Prostate gland (tissue), 2 donors: ENCODE data around the gene STX16. TPM values are rescaled to one million over a fixed set of nuclear protein-coding genes. Genes with fewer than 3 reads are reported as not detected.

Experiments
- DNase-seq: peaks from one replicate; pipeline ENCODE4 v3.0.0-alpha.2; 2019; ENCODE audit warnings: low spot score
- H3K27ac ChIP-seq, 2 donors: fragments of 200-600 bp; sonication (generic); 2 replicates each; pipeline ENCODE4 v1.5.1; 2017 to 2019
- H3K27me3 ChIP-seq: fragments of 200-600 bp; sonication (generic); replicated peaks from 2 replicates; pipeline ENCODE4 v1.5.1; 2019; ENCODE audit not compliant: insufficient read depth
- H3K36me3 ChIP-seq, 2 donors: fragments of 200-600 bp; sonication (generic); 1 replicate in 1 of 2; 2 replicates in 1 of 2; pipeline versions ENCODE4 v1.5.1 to v1.8.1; 2017 to 2019
- H3K4me1 ChIP-seq: fragments of 200-600 bp; sonication (generic); replicated peaks from 2 replicates; pipeline ENCODE4 v1.5.1; 2019
- H3K4me3 ChIP-seq, 2 donors: fragments of 200-600 bp; sonication (generic); 2 replicates each; pipeline ENCODE4 v1.5.1; 2017 to 2019
- H3K9me3 ChIP-seq: fragments of 200-600 bp; sonication (generic); 2 replicates; pipeline ENCODE4 v1.5.1; 2017
- POLR2A ChIP-seq: fragments of 450-650 bp; IDR thresholded peaks from one replicate; pipeline ENCODE4 v1.6.1; 2016; ENCODE audit warnings: antibody characterized with exemption, mild to moderate bottlenecking
- POLR2AphosphoS5 ChIP-seq: sonication (generic); formaldehyde crosslinking; IDR thresholded peaks from one replicate; pipeline ENCODE4 v1.6.1; 2017; ENCODE audit warnings: antibody characterized with exemption
- WGBS: methylation state at CpG from one replicate; pipeline ENCODE4 v1.1.5; 2018; 5-methylcytosine and 5-hydroxymethylcytosine counted together
- intact Hi-C: fragments of 100-400 bp; cut with DNase I; formaldehyde crosslinking; loops from one replicate; pipeline ENCODE4 v1.14.2; 2022
- total RNA-seq, 2 donors: library from RNA; depleted of rRNA; stranded (reverse); fragments of >200 nt; gene quantifications; one replicate each; pipeline ENCODE4 v1.1.0, GENCODE V29; 2016
- TF ChIP-seq, protein P1 (sequence below), 4 experiments: fragments of 200-600 bp in 2 of 4; fragments of 450-650 bp in 2 of 4; sonication (generic) in 2 of 4; IDR thresholded peaks; 1 replicate in 3 of 4; 2 replicates in 1 of 4; pipeline ENCODE4 v1.5.1; 2016 to 2019; ENCODE audit warnings: antibody characterized with exemption in 4 of 4, mild to moderate bottlenecking in 2 of 4, moderate library complexity in 2 of 4

STX16 gene
- total RNA-seq, 2 donors from 2014 or later = 34.3 to 115 TPM

DNA sequence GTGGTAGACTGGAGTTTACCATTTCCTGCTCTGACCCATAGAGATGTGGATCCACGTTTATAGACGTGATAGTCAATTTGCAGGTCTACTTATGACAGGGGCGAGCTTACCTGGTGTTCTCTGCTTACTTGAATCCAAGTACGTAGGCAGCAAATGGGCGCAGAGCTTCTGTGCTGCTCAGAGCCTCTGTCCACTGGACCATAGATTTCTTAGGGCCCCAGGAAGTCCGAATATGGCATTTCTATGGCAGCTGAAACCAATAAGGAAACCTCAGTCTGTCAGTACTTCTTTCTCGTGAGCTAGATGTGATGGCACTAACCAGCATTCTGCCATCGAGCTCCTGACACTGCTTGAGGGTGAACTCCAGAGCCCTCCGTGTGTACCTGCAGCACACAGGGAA, 22.0 kb downstream of the STX16 start:
- DNase-seq = no peak
- Histone ChIP-seq H3K27me3 (no peaks in the 10 kb centered on the region), H3K4me1 (no peaks in the 10 kb centered on the region), H3K27ac (no peak overlapping the region), H3K9me3 (no peaks in the 10 kb centered on the region), H3K4me3 (no peak overlapping the region), H3K36me3 (peaks cover 3 to 11% of the 10 kb centered on the region in 2 donors)
- TF ChIP-seq, protein P1, sequence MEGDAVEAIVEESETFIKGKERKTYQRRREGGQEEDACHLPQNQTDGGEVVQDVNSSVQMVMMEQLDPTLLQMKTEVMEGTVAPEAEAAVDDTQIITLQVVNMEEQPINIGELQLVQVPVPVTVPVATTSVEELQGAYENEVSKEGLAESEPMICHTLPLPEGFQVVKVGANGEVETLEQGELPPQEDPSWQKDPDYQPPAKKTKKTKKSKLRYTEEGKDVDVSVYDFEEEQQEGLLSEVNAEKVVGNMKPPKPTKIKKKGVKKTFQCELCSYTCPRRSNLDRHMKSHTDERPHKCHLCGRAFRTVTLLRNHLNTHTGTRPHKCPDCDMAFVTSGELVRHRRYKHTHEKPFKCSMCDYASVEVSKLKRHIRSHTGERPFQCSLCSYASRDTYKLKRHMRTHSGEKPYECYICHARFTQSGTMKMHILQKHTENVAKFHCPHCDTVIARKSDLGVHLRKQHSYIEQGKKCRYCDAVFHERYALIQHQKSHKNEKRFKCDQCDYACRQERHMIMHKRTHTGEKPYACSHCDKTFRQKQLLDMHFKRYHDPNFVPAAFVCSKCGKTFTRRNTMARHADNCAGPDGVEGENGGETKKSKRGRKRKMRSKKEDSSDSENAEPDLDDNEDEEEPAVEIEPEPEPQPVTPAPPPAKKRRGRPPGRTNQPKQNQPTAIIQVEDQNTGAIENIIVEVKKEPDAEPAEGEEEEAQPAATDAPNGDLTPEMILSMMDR (IDR thresholded peaks at IDR 0.05) = no peak
- no peak for TF ChIP-seq POLR2A
- TF ChIP-seq POLR2AphosphoS5 = no peak
- WGBS = 94% methylated on average over 9 of the region's 9 CpGs
- intact Hi-C loops = no loop called here

DNA sequence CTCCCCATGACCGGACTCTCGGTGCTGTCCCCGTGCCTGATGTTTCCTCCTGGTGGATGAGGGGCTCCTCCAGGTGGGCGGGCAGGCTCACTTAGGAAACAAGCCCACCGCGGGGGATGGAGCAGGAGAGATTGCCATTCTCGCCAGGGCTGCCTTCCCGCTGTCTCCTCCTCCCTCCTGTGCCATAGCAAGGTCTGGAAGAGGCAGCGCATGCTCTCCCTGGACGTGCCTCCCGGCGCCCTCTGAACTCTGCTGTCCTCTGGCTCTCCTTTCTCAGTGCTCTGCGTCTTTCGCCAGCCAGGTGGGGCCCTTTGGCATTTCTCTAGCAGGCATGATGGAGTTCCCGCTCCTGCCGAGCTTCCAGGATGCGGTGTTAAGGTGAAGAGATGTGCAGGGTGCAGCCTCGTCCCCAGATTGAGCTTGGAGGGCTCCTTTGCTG, 24.1 kb downstream of the STX16 start:
- Histone ChIP-seq H3K27me3 (no peaks in the 10 kb centered on the region), H3K36me3 (peaks cover 3 to 5% of the 10 kb centered on the region in 2 donors), H3K27ac (no peak overlapping the region), H3K4me3 (no peak overlapping the region), H3K4me1 (no peaks in the 10 kb centered on the region), H3K9me3 (no peaks in the 10 kb centered on the region)
- intact Hi-C loops = no loop called here
- WGBS = 89% methylated on average over 18 of the region's 18 CpGs
- no peak for TF ChIP-seq POLR2AphosphoS5
- TF ChIP-seq, protein P1 (IDR thresholded peaks at IDR 0.05) = no peak
- no peak for TF ChIP-seq POLR2A
- DNase-seq = no peak

DNA sequence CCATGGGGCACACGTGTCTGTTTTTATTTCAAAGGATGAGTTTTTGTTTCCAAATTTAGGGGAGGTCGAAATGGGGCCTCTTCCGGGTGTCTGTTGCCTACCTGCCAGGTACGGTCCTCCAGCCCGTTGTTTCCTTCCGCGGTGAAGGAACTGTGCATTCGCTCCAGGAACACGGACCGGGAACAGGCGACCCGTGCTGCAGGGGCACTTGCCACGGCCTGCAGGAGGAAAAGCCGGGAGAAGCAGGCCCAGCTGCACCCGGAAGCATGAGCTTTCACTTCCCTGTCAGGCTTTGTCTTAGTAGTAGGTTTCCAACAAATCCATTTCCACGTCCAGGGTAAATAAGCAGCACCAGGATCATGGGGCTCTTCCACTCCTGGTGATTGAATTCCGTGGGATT, 24.6 kb downstream of the STX16 start:
- intact Hi-C loops = no loop called here
- Histone ChIP-seq H3K4me1 (no peaks in the 10 kb centered on the region), H3K4me3 (no peak overlapping the region), H3K27ac (no peak overlapping the region), H3K36me3 (peaks cover 3 to 5% of the 10 kb centered on the region in 2 donors), H3K9me3 (no peaks in the 10 kb centered on the region), H3K27me3 (no peaks in the 10 kb centered on the region)
- TF ChIP-seq, protein P1 (IDR thresholded peaks at IDR 0.05) = no peak
- TF ChIP-seq POLR2AphosphoS5 (no peak), POLR2A (no peak)
- 85% methylated on average over 17 of the region's 17 CpGs for WGBS
- no peak for DNase-seq

DNA sequence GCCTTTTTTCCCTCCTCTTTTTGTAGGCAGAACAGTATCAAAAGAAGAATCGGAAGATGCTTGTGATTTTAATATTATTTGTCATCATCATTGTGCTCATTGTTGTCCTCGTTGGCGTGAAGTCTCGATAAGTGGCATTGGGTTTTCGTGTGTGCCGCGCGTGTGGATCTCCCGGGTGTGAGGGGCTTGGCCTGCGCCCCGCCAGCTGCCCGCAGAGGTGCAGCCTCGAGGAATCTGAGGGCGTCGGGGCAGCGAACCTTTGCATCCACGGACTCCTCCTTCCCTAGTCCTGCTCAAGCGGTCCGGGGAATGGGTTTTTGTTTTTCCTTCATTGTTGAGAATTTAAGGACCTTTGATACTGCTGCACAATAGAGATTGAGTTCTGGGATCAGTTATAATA, 25.1 kb downstream of the STX16 start:
- no peaks in the 10 kb centered on the region for H3K9me3 ChIP-seq

DNA sequence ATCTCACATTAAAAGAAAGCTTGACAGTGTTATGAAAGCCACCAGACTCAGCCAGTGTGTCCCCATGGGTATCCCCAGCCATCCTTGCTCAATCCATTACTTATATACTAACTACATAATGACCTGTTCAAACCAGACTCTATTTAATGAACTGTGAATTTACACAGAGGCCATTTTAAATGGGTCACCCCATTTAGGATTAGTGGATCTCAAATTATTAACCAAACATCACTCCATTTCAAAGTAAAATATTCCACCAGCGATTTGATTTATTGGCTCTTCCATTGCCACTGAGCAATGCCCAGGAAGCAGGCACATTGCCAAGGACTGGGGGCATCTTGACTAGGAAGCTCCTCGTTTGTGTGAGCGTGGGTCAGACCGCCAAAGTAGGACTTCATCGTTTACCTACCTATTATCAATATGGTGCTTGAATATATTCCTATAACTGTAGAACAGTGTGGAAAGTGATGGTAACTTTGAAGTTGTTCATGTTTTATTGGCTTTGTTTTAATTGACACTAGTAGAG, 26.1 kb downstream of the STX16 start:
- Histone ChIP-seq H3K9me3 (no peaks in the 10 kb centered on the region), H3K4me3 (no peak overlapping the region), H3K36me3 (peaks cover 3 to 5% of the 10 kb centered on the region in 2 donors), H3K4me1 (no peaks in the 10 kb centered on the region), H3K27me3 (no peaks in the 10 kb centered on the region), H3K27ac (no peak overlapping the region)
- WGBS = 48% methylated on average over 5 of the region's 5 CpGs
- DNase-seq = no peak
- intact Hi-C loops = no loop called here
- TF ChIP-seq POLR2AphosphoS5 (no peak), POLR2A (no peak)

More for the DNA sequence above, 25.1 kb downstream of the STX16 start:
- DNase-seq = no peak
- H3K27ac ChIP-seq = no peak overlapping the region
- peaks cover 3 to 5% of the 10 kb centered on the region in 2 donors for H3K36me3 ChIP-seq
- no peak overlapping the region for H3K4me3 ChIP-seq
- H3K27me3 ChIP-seq = no peaks in the 10 kb centered on the region
- 94% methylated on average over 19 of the region's 19 CpGs for WGBS
- TF ChIP-seq POLR2A (no peak), POLR2AphosphoS5 (no peak)
- TF ChIP-seq, protein P1 (IDR thresholded peaks at IDR 0.05) = no peak
- intact Hi-C loops = no loop called here
- H3K4me1 ChIP-seq = no peaks in the 10 kb centered on the region
